ENCODE results near the gene TMPRSS3.

GRCh38 chr21:42435833-42436232 lies 40.0 kb upstream of the TMPRSS3 start:
- TF ChIP-seq, protein P1, sequence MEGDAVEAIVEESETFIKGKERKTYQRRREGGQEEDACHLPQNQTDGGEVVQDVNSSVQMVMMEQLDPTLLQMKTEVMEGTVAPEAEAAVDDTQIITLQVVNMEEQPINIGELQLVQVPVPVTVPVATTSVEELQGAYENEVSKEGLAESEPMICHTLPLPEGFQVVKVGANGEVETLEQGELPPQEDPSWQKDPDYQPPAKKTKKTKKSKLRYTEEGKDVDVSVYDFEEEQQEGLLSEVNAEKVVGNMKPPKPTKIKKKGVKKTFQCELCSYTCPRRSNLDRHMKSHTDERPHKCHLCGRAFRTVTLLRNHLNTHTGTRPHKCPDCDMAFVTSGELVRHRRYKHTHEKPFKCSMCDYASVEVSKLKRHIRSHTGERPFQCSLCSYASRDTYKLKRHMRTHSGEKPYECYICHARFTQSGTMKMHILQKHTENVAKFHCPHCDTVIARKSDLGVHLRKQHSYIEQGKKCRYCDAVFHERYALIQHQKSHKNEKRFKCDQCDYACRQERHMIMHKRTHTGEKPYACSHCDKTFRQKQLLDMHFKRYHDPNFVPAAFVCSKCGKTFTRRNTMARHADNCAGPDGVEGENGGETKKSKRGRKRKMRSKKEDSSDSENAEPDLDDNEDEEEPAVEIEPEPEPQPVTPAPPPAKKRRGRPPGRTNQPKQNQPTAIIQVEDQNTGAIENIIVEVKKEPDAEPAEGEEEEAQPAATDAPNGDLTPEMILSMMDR (IDR thresholded peaks at IDR 0.05): no peak
- no peak for TF ChIP-seq POLR2A (IDR thresholded peaks at IDR 0.05)
